Lower leg skin (tissue), 3 donors: ENCODE data around the gene WSB2.

Experiments
- POLR2A ChIP-seq, 2 donors: fragments of 450-650 bp; IDR thresholded peaks; one replicate each; pipeline ENCODE4 v1.6.1; 2016 to 2017; ENCODE audit warnings: antibody characterized with exemption in 2 of 2, mild to moderate bottlenecking in 1 of 2, moderate library complexity in 1 of 2
- TF ChIP-seq, protein P1 (sequence below), 3 donors: fragments of 450-650 bp; IDR thresholded peaks; one replicate each; pipeline ENCODE4 v1.5.1; 2016; ENCODE audit warnings: antibody characterized with exemption in 3 of 3, mild to moderate bottlenecking in 3 of 3, moderate library complexity in 2 of 3

DNA sequence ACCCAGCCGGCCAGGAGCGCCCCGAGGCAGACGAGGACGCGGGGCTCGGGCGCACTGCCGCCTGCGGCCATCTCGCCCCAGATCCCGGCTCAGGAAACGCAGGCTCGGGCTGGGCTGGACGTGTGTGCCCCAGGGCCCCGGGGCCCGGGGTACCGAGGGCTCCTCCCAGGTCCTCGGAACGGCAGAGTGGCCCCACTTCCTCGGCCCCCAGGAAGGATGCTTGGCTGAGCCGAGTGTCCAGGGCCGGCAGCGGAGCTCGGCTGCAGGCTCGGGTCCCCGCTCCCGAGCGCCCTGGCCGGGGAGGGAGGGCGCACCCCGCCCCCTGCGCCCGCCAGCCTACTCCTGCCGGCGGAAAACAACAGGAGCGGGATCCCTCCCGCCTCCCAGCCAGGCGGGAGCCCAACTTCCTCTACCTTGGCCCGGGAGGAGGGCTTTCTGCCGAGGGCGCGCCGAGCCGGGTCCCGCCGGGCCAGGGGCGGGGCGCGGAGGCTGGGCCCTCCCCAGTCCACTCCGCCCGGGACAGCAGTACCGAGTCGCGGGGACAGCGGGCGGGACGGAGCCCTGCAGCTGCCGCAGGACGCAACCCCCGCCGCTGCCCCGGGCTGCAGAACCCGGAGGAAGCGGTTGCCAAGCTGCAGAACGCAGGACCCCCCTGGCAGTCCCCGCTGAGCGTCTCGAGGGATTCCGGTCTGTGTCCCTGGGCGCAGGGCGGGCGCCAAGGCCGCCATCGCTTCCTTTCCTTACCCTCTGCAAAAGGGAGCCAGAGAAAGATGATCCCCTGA, 42.8 kb upstream of the WSB2 start, which contains the start of gene VSIG10:
- TF ChIP-seq, protein P1, sequence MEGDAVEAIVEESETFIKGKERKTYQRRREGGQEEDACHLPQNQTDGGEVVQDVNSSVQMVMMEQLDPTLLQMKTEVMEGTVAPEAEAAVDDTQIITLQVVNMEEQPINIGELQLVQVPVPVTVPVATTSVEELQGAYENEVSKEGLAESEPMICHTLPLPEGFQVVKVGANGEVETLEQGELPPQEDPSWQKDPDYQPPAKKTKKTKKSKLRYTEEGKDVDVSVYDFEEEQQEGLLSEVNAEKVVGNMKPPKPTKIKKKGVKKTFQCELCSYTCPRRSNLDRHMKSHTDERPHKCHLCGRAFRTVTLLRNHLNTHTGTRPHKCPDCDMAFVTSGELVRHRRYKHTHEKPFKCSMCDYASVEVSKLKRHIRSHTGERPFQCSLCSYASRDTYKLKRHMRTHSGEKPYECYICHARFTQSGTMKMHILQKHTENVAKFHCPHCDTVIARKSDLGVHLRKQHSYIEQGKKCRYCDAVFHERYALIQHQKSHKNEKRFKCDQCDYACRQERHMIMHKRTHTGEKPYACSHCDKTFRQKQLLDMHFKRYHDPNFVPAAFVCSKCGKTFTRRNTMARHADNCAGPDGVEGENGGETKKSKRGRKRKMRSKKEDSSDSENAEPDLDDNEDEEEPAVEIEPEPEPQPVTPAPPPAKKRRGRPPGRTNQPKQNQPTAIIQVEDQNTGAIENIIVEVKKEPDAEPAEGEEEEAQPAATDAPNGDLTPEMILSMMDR (IDR thresholded peaks at IDR 0.05) = no peak
- no peak for TF ChIP-seq POLR2A (IDR thresholded peaks at IDR 0.05)
